ENCODE measurements around the gene TSGA10.
"Not testable (repeated sequence)": the region's sequence is repeated elsewhere in the genome, so short reads cannot be mapped to it uniquely, and the experiment has no call there.

Gene TSGA10

DNA sequence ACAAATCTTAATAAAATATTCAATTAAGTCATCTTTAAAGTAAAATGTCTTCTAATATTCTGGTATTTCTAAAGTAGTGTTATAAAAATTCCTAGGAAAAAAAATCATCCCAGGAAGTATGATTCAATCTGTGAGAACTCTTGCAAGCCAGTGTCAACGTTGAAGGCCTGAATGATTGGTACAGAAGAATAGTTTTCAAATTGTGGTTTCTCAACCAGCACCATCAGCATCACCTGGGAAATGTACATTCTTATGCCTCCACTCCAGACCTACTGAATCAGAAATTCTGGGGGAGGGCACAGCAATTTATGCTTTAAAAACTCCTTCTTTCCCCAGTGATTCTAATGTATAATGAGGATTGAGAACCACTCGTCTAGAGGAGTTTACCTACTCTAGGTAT is 75.5 kb downstream of the TSGA10 start:
- DNase-seq (ENCODE audit: low spot score): no peak
- FAIRE-seq: peak; percentile 5

DNA sequence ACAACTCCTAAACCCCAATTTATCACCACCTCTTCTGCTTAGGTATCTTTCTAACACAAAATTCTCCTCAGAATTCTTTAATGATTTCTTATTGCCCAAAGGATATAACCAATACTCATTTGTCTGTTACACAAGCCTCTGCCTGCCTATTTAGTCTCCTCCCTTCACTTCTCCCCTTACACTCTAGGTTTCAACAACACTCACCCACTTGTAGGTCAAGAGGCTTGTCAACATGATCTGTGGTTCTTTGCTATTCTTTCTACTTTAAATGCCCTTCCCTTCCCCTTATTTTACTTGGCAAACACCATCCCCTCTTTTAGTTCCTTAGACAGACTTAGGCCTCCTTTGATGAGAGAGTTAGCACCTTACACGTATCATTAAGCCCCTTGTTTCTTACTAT is 82.2 kb downstream of the TSGA10 start:
- FAIRE-seq (no peak), DNase-seq (ENCODE audit: low spot score) (no peak)

DNA sequence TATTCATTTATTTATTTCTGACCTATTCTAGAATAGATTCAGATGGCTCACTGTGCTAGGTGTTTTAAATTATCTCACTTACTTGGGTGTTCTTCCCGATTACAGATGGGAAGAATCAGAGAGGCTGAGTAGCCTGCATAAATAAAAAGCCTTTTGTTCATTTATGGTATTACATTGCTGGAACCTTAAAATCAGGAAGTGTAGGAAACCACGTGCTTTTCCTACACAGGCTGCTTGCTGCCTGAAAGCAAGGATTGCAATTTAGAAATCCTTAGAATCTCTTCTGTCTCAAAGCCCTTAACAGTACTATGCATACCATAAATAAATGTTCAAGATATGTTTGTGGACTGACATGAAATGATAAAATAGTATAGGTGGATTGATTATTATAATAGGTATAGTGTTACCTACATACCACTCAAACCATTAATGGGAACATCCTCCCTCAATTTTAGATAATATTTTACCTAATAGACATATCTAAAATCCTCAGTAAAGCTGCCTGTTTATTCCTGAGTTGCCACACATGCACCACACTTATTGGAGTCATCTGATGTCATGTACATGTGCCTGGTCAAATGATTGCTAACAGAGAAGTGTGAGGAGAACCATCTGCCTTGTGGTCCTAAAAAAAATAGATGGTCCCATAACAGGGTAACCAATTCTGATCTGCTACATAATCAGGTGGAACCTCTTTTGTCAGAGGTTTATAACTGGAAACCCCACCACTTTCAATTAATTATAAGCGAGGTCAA is 86.7 kb downstream of the TSGA10 start:
- no peak for FAIRE-seq
- no peak for DNase-seq (ENCODE audit: low spot score)

DNA sequence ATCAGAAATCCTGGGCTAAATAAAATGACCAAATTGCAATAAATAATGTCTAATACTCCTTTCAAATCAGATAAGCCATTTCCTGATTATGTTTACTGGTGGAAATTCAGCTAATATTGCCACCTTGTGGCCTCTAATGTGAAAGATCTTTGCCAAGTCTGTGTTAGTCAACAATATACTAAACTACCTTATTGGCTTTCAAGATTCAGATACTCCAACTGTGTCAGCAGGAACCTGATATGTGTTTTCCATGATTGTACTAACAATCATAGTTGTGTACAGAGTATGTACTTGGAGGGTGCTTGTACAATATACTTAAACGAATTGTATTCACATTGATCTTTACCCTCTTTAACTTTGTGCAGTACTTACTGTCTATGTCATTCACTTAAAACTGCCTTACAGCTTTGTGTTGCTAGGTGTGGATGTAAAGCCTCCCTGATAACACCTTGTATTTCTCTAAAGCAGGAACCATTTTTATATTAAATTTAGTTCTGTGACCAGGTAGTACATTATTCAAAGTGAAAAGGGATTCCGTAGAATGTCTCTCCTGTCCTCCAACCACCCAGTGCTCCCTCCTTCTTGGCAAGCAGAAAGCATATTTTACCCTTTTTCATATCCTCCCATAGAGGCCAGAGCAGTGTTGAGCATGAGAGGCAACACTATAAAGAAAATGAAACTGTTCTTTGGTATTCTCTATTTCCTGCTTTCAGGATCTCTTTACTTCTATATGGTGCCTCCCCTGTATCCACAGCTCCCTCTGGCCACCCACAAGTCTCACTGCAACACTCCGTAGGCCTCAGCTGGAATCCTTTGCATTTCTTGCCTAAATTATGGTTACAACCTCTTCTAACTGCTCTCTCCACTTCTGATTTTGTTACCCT is 88.4 kb downstream of the TSGA10 start:
- FAIRE-seq: peak; percentile 72

DNA sequence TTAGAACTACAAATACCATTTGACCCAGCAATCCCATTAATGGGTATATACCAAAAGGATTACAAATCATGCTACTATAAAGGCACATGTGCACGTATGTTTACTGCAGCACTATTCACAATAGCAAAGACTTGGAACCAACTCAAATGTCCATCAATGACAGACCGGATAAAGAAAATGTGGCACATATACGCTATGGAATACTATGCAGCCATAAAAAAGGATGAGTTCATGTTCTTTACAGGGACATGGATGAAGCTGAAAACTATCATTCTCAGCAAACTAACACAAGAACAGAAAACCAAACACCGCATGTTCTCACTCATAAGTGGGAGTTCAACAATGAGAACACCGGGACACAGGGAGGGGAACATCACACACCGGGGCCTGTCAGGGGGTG is 105.6 kb downstream of the TSGA10 start:
- not testable (repeated sequence) for DNase-seq (ENCODE audit: low spot score); FAIRE-seq

More for the DNA sequence above, 88.4 kb downstream of the TSGA10 start:
- DNase-seq (ENCODE audit: low spot score): peak; percentile 44

DNA sequence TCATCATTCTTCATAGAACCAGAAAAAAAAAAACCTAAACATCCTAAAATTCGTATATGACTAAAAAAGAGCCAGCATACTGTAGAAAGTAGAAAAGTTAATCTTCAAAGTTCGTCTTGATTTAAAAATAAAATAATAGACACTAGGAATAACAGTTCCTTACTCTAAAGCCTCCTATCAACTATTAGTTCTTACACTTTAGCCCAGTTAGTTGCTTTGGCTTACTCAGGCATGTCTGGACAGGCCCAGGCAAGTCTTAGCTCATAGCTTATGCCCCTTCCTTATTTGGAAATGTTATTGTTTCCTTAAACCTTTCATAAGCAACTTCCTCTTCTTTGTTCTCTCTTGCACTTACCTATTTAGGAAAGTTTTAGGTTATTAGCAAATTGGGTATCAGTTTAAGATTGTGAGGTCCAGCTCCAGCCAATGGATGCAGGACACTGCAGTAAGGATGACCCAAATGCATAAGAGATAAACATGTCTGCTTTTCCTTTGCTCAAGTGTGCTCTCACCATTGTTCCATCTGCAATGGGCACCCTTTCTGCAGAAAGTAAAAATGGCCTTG is 113.9 kb downstream of the TSGA10 start:
- not testable (repeated sequence) for DNase-seq (ENCODE audit: low spot score); FAIRE-seq

DNA sequence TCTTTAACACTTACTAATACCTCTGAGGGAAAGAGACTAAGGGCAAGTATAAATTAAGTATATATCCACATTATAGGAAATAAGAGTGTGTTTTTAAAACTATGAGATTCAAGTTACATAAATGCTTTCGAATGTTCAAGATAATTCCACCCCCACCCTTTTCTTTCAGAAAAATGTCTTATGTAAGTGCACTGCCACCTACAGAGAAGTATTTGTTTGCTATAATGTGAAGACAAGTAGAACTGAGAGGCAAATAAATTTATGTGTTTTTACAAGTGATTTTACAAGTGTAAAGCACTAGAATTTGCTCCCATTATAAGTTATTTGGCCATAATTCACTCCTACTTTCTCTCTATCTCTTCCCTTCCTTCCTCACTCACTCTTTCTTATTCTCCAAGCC is 118.8 kb downstream of the TSGA10 start:
- FAIRE-seq: no peak

DNA sequence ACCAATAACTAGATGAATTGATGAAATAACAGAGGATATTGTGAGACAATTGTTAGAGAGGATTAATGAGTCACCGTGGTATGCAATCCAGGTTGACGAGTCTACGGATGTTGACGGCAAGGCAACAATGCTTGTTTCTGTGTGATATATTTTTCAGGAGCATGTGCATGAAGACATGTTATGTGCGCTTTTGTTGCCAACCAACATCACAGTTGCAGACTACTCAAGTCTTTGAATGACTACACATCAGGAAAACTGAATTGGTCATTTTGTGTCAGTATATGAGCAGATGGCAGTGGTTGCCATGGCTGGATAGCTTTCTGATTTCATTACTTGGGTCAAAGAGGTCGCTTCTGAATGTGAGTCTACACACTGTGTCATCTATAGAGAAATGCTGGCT is 122.0 kb downstream of the TSGA10 start:
- FAIRE-seq (no peak), DNase-seq (ENCODE audit: low spot score) (no peak)

More for the DNA sequence above, 118.8 kb downstream of the TSGA10 start:
- no peak for DNase-seq (ENCODE audit: low spot score)

DNA sequence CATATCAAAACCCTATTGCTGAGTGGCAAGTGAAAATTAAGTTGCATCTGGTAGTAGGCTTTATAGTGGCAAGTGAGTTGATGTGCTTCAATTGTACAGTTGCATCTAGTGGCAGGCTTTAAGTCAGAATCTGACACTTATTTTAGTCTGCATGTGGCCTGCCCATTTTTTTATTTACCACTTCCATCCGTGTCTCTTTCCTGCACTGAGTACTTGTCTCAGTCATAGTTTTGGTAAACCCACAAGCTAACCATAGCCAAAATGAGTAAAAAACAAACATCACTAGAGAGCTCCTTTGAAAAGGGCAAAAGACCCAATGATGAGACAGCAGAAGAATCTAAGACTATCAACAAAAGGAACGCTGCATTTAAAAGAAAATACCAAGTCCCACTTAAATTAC is 122.7 kb downstream of the TSGA10 start:
- DNase-seq (ENCODE audit: low spot score): no peak
- no peak for FAIRE-seq

DNA sequence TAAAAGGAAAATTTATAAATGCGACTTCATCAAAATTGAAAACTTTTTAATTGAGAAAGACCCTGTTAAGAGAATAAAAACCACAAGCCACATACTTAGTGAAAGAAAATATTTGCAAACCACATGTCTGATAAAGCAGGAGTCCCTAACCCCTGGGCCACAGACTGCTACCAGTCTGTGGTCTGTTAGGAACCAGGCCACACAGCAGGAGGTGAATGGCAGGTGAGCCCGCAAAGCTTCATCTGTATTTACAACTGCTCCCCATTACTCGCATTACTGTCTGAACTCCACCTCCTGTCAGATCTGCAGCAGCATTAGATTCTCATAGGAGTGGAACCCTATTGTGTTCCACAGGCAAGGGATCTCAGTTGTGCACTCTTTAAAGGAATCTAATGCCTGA is 123.3 kb downstream of the TSGA10 start:
- FAIRE-seq: no peak

DNA sequence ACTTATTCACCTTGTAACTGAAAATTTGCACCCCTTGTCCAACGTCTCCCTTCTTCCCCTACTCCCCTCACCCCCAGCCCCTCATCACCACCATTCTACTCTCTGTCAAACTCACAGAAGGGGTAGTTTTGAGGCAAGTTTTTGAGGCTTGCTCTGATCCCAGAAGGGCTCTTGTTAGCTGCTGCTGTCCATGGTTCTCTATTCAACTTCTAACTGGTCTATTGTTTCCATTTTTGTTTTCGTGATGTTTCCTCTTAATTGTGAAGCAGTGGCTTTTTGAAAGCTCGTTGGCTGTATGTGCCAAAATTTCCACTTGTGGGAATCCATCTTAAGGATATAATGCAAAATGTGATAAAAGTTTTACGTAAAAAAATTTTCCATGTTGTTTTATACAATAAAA is 126.2 kb downstream of the TSGA10 start:
- no peak for FAIRE-seq

More for the DNA sequence above, 123.3 kb downstream of the TSGA10 start:
- DNase-seq (ENCODE audit: low spot score): no peak

DNA sequence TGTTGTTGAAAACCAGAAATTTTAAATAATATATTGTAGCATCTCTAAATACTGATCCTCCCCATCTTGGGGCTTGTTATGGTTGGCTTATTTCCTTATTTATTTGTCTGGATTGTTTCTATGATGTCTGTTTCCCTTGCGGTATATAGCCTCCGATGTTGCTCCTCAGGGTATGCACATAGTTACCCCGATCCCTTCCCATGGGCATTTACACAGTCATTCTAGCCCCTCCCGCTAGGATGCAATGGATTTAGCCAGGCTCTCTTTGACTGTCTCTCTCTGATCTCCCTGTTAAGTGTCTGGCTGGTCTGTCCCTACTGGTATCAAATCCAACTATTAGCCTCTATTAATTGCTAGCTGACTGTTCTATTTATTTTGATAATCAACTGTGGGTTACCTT is 126.9 kb downstream of the TSGA10 start:
- DNase-seq (ENCODE audit: low spot score) (no peak), FAIRE-seq (no peak)

More for the DNA sequence above, 126.2 kb downstream of the TSGA10 start:
- DNase-seq (ENCODE audit: low spot score): no peak

DNA sequence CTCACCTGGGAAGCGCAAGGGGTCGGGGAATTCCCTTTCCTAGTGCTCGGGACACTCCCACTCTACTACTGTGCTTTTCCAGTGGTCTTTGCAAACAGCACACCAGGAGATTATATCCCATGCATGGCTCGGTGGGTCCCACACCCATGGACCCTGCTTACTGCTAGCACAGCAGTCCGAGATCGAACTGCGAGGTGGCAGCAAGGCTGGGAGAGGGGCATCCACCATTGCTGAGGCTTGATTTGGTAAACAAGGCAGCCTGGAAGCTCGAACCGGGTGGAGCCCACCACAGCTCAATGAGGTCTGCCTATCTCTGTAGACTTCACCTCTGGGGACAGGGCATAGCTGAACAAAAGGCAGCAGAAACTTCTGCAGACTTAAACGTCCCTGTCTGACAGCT is 154.0 kb downstream of the TSGA10 start:
- FAIRE-seq: no peak
- DNase-seq (ENCODE audit: low spot score): no peak

DNA sequence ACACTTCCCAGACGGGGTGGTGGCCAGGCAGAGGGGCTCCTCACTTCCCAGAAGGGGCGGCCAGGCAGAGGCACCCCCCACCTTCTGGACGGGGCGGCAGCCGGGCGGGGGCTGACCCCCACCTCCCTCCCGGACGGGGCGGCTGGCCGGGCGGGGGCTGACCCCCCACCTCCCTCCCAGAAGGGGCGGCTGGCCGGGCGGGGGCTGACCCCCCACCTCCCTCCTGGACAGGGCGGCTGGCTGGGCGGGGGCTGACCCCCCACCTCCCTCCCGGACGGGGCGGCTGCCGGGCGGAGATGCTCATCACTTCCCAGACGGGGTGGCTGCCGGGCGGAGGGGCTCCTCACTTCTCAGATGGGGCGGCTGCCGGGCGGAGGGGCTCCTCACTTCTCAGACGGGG is 166.0 kb downstream of the TSGA10 start:
- FAIRE-seq; DNase-seq (ENCODE audit: low spot score): not testable (repeated sequence)

DNA sequence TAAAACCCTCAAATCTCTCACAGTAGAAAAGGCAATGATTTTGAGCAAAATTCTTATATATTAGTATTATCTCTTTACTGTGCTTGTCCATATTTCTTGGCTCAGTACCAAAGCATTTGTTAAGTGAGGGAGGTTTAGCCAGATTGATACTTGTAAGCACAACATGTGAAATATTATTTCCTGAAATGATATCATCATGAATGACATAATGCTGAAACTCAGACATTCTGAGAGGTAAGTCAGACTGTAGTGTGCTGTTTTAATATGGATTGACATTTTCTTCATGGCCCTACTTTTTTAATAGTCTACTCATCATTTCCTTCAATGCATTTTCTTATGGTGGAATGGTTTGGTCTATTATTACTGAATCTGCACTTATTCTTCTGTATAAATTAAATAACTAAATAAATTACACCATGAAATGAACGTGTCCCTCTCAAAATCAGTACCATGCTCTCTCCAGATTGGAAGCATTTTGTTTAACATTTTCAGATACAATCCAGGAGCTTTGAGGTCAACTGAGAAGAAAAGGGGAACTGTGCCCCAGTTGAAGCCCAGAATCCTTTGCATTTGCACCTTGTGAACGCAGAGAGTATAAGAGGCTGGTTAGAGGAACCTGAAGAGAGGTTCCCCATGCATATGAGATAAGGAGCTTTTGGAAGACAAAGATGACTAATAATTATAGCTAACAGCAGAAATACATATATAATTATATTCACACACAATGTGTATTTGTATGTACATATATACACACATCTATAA is 168.7 kb downstream of the TSGA10 start:
- DNase-seq (ENCODE audit: low spot score): peak; percentile 2
- no peak for FAIRE-seq

DNA sequence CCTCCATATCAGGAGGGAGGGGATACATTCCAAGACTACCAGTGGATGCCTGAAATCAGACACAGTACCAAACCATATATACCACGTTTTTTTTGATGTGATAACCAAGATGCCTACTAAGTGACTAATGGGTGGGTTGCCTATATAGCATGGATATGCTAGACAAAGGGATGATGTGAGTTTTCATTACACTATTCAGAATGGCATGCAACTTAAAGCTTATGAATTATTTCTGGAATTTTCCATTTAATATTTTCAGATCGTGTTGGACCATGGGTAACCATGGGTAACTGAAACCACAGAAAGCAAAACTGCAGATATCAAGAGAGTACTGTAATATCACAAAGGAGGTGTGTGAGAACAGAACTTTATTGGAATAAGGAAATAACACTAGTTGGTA is 179.1 kb downstream of the TSGA10 start:
- DNase-seq (ENCODE audit: low spot score) (no peak), FAIRE-seq (no peak)

DNA sequence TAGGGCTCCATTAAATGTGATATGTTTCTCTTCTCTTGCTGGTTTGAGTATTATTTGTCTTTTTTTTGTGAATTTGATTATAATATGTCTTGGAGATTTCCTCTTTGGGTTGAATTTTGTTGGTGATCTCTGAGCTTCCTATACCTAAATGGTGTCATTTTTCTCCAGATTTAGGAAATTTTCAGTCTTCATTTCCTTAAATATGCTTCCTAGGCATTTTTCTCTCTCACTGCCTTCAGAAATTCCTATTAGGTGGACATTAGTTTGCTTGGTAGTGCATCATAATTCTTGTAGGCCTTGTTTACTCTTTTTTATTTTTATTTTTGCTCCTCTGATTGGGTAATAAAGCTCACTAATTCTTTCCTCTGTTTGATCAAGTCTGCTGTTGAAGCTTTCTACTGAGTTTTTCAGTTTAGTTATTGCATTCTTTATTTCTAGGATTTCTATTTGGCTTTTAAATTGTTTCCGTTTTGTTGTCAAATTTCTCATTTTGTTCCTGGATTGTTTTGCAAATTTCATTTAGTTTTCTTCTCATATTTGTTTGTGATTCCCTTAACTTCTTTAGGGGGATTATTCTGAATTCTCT is 182.1 kb downstream of the TSGA10 start:
- DNase-seq (ENCODE audit: low spot score): no peak
- no peak for FAIRE-seq

DNA sequence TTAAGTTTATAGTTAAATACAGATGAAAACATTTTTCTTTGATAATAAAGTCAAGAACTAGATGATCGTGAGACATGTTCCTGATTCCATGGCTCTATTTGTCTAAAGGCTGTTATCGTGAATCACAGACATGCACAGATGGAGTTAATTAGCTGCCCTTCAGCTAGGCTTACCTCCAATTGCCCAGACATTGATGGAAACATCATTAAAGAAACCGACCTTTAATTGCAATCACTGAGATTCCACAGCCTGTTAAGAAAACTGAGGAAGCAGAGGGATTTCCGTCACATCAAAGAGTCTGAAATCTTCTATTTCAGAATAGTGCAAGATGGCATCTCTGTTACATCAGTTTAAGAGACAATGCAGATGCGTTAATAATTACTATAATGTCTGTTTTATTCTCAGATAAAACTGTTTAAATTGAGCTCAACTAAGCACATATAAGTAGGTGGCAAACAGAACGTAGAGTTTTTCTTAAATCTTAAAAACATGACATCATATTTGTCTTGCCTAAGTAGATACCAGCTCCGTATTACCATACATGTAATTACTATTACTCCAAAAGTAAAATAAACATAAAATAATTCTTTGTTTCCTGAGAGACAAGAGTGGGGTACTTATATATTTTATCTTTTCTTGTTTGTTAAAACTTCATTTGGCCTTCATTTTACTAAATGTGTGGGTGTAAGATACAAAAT is 194.8 kb downstream of the TSGA10 start:
- no peak for FAIRE-seq
- no peak for DNase-seq (ENCODE audit: low spot score)

DNA sequence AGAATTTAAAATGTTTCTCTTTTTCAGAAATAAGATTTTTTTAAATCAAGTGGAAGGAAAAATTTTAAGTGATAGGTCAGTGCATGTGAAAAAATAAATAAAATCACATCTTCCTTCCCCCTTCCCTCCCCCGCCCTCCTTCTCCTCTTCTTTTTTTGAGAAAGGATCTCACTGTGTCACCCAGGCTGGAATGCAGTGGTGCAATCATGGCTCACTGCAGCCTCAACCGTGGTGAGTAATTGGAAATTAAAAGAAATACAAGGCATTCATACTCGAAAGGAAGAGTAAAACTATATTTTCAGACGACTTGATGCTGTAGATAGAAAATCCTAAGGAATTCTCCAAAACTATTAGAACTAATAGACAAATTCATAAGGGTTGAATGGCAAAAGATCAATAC is 201.8 kb downstream of the TSGA10 start:
- no peak for DNase-seq (ENCODE audit: low spot score)
- no peak for FAIRE-seq

DNA sequence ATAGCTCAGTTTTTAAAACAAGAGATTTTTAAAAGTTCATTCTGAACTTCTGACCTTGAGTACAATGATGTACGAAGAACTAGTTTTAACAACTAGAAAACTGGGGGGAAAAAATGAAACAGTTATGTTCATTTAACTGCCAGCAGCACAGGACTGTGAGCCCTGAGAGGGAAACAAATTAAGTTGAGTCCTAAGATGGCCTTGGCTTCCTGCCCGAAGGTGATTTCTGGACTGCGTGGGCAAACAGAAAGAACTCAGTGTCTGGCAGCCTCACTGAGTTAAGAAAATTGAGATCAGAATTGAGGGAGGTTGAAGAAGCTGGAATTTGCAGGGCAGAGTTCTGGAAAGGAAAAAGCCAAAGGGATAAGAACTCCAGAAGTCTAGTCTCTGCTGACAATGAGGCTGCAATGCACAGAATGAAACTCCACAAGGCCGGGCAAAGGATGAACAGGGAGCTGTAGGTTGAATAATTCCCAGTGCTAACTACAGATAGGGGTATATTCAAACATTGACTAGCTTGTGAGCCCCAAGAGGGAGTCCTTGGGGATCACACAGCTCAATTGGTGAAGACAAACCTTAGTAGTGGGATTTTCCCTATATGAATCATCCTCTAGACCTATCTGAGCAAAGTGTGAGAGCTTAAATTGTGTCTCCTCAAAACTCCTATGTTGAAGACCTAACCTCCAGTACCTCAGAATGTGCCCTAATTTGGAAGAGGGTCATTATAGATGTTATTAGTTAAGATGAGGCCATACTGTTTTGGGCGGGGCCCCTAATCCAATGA is 205.6 kb downstream of the TSGA10 start:
- FAIRE-seq: no peak

More for the DNA sequence above, 205.6 kb downstream of the TSGA10 start:
- DNase-seq (ENCODE audit: low spot score): no peak

Data from RCC 7860 (cell line).